GM10266 (cell line): Measurements from ENCODE around the gene VEPH1.

Experiments used
- DNase-seq: peaks from one replicate; pipeline ENCODE4 v3.0.0; 2012; ENCODE audit errors: extremely low spot score
- CTCF ChIP-seq: IDR thresholded peaks from 2 replicates; pipeline ENCODE4 v1.5.1; 2012; ENCODE audit warnings: mild to moderate bottlenecking, low read depth; ENCODE audit not compliant: control insufficient read depth, insufficient read depth; ENCODE audit errors: missing control alignments

The VEPH1 gene

GRCh38 chr3:157232141-157232540, 271.1 kb downstream of the VEPH1 start:
- TF ChIP-seq CTCF: no peak
- DNase-seq: no peak

- no peak for DNase-seq
- TF ChIP-seq CTCF: no peak
Observed at GRCh38 chr3:157231071-157231470, 272.1 kb downstream of the VEPH1 start.

GRCh38 chr3:157226173-157226847, 276.9 kb downstream of the VEPH1 start:
- TF ChIP-seq CTCF: no peak
- peak; percentile 15 for DNase-seq

- TF ChIP-seq CTCF: no peak
- no peak for DNase-seq
Observed at GRCh38 chr3:157225001-157225400, 278.2 kb downstream of the VEPH1 start.

GRCh38 chr3:157220883-157221282, 282.3 kb downstream of the VEPH1 start:
- DNase-seq: no peak
- TF ChIP-seq CTCF: no peak

- DNase-seq: no peak
- no peak for TF ChIP-seq CTCF
Observed at GRCh38 chr3:157220211-157220610, 283.0 kb downstream of the VEPH1 start.

- TF ChIP-seq CTCF: no peak
- DNase-seq: no peak
Observed at GRCh38 chr3:157219215-157219614, 284.0 kb downstream of the VEPH1 start.
